Adrenal gland (tissue), 5 donors: Measurements from ENCODE around the gene TIMM17A.

Experiments
- CTCF ChIP-seq, 6 experiments: fragments of 450-650 bp in 4 of 6; fragments of 200-600 bp in 2 of 6; sonication (generic) in 1 of 6; IDR thresholded peaks; 1 replicate in 5 of 6; 2 replicates in 1 of 6; pipeline versions ENCODE4 v1.5.1 to v1.8.0; 2016 to 2021; ENCODE audit warnings: antibody characterized with exemption in 6 of 6, mild to moderate bottlenecking in 2 of 6, moderate library complexity in 1 of 6
- POLR2A ChIP-seq, 2 donors: fragments of 450-650 bp; IDR thresholded peaks; one replicate each; pipeline ENCODE4 v1.6.1; 2017; ENCODE audit warnings: antibody characterized with exemption in 2 of 2, mild to moderate bottlenecking in 2 of 2, moderate library complexity in 1 of 2
- donor health status: DM: no; HTN: no; CAD: no.

GRCh38 chr1:201944639-201945038 is 10.7 kb upstream of the TIMM17A start:
- TF ChIP-seq CTCF (IDR thresholded peaks at IDR 0.05) (no peak), POLR2A (IDR thresholded peaks at IDR 0.05) (no peak)
